ENCODE data around the gene EFHC1.
"Not testable (repeated sequence)": the region's sequence is repeated elsewhere in the genome, so short reads cannot be mapped to it uniquely, and the experiment has no call there.

Gene EFHC1

DNA sequence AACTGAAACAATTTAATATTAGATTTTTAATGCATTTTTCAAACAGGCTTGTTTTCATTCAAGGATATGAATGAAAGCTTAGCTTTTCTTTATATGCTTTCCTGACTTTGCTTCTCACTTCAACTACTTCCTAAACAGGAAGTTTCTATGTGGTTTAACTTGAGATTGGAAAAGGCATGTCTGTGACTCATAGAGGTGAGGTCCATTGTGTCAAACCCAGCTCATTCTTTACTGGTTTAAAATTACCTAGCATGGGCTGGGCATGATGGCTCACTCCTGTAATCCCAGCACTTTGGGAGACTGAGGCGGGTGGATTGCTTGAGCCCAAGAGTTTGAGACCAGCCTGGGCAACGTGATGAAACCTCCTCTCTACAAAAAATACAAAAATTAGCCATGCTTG lies 34.4 kb downstream of the EFHC1 start:
- no peak for DNase-seq

DNA sequence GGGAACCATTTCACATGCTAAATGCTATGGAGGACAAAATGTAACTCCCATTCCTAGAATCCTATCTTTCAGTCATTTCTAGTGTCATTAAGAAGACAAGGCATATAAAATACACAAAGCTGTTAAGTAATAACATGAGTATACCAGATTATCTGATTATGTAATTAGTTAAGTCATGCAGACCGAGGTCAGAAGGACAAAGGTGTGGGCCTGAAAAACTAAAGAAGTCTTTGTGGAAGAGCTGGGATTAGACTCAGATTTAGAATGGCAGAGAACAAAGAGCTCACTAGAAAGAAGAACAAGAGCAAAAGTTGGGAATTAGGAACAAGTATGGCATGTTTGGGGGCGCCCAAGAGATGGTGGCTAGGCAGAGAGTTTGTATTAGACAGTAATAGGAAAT lies 37.0 kb downstream of the EFHC1 start:
- no peak for DNase-seq

DNA sequence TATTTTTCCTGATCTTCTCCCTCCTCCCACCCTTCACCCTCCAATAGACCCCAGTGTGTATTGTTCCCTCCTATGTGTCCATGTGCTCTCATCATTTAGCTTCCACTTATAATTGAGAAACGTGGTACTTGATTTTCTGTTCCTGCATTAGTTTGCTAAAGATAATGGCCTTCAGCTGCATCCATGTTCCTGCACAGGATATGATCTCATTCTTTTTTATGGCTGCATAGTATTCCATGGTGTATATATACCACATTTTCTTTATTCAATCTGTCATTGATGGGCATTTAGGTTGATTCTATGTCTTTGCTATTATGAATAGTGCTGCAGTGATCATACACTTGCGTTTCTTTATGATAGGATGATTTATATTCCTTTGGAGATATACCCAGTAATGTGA lies 41.1 kb downstream of the EFHC1 start:
- not testable (repeated sequence) for DNase-seq

DNA sequence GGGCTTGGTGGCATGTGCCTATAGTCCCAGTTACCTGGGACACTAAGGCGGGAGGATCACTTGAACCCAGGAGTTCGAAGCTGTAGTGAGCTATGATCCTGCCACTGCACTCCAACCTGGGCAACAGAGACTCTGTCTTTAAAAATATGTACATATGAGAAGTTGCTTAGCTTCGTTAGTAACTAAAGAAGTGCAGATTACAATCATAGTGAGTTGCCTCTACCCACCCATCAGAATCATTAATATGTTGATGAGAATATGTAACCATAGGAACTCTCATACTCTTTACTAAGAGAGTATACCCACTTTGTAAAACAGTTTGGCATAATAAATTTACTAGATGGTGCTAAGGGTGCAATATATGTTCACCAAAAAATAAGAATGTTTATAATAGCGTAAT lies 54.0 kb downstream of the EFHC1 start:
- no peak for DNase-seq

DNA sequence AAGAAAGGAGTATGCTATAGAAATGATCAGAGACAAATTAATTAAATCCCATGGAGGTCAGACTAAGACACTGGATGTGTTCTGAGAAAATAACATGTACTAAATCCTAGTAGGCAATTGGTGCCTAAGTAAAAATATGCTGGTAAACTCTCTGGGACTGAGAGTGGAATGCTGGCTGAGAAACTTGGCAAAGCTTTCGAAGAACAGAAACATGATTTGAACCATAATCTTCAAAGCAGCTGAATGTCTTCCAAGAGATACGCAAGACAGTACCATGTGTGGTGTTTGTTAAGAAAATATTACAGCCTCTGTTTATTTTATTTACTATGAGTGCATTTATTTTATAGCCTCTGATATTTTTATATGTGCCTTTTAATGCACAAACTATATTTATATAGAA lies 55.2 kb downstream of the EFHC1 start:
- no peak for DNase-seq

DNA sequence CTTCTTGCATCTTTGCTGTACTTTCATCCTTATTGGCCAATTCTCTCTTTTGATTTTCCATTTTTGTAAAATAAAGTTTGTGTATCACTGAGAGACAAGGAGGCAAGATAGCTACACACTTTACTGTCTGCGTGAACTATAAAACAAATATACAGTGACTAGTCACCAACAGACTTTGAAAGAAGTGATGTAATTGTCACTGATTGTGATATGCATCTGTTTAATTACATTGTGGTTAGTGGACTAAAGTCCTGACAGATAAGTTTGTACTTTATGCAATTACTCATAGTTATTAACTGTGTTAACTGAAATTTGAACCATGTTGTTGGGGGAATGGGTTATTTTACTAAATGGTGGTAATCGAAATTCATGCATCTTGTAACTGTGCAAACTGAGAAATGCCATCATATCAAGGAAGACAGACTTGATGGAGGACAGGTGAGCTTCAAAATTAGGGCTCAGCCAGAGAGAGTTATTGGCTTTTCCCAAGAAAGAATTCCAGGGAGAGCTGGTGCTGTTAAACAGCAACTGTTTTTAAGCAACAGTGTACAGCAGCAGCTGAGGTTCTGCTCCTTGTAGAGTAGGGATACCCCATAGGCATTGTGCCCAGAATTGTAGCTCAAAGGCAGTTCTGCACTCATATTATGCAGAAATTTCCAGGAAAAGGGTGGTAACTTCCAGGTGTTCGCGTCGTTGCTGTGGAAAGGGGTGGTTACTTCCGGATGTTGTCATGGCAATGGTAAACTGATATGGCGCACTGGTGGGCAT lies 62.9 kb downstream of the EFHC1 start:
- no peak for DNase-seq

DNA sequence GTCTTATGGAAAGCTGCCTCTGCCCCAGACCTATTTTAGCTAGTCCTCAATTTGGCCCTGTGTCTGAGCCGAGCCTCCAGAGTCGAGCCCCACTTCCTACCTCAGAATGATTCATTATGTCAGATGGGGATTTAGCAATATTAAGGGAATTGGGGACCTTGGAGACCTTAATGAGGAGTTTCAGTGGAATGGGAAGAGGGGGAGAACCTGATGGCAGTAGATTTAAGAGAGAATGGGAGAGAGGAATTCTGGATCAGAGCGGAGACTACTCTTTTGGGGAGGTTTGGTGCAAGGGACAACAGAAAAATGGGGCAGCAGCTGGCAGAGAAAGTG lies 63.5 kb downstream of the EFHC1 start:
- DNase-seq: no peak

DNA sequence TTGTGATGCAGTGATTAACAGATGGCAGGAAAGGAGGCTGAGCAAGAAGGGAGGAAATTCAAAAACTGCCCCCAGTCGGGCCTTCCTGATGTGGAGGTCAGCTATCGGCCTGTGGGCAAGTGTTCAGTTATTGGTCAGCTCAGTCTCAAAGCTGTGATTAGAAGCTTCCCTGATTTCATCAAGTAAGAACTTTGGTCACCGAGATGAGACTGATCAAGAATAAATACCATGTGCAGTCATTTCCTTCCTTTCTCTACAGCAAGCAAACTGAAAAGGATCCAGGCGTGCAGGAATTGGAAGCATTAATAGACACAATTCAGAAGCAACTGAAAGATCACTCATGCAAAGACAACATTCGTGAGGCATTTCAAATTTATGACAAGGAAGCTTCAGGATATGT lies 69.7 kb downstream of the EFHC1 start:
- no peak for DNase-seq

DNA sequence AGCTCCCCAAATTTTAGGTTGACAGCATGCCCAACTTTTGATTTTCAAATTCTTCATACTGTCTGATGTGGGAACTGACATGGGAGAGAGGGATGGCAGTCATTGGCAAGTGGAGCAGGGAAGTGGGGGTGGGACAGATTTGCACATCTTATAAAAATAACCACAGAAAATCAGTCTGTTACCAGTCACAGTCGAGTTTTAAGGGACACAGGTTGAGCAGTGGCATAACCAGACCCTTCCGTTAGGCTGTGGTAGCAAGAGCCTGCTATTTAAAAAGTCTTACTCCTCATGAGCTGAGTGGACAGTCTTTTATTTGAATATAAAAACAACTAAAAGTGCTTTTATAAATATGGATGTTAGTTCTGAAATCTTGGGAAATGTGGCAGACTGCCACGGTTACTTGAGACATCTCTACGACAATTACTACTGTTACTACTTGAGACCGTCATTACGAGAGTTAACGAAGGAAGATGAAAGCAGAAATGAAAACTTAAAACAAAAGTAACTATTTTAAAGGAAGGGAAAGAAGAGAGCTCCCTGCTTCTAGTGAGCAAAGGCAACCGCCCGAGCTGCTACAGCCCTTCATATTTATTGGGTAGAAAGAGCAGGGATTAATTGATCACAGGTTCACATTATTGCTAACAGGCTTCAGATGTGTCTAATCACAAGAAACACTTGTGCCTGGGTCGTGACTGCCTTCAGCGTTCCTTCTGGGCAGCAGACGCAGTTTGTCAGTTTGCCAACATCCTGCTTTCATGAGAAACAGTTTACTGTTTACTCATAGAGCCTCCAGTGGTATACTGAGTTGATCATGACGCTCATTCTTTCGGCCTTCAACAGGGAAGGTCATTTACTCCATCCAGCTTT lies 71.3 kb downstream of the EFHC1 start:
- DNase-seq: no peak

DNA sequence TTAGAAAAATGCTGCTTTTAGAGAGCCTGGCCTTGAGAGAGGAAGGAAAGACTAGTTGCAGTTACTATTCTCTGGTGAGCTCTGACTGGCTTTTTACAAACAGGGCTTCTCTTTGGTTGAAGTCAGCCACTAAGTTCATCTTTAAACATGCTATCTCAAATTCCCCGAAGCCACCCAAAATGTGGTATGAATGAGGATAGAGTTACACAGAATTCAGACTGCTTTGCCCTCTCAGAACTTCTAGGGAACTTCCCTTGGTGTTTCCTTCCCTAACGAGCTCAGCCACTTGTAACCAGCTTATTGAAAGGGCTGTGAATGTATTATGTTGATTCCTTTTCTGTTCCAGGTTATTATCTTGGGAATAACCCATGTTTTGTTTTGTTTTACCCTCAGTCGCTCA lies 73.5 kb downstream of the EFHC1 start:
- no peak for DNase-seq

DNA sequence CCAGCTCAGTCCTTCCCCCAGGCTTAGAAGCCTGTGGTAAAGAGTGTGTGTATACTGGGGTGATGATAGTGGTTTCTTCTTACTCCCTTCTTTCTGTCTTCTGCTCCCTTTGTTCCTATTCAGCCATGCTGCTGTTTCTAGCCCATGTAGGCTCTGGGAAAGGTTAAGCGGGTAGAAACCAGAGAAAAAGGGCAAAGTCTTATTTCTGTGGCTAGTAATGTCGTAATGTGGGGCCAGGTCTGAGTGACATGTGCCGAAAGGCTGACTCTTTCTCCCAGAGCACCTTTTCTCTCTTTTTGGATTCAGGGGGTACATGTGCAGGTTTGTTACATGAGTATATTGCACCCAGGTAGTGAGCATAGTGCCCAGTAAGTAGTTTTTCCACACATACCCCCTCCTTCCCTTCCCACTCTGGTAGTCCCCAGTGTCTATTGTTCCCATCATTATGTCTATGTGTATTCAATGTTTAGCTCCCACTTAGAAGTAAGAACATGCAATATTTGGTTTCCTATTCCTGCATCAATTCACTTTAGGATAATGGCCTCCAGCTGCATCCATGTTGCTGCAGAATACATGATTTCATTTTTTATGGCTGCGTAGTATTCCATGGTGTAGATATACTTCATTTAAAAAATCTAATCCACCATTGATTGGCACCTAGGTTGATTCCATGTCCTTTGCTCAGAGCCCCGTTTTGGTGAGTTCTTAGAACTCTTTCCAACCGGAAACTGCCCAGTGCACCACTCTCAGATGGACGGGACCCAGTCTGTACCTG lies 74.3 kb downstream of the EFHC1 start:
- no peak for DNase-seq

DNA sequence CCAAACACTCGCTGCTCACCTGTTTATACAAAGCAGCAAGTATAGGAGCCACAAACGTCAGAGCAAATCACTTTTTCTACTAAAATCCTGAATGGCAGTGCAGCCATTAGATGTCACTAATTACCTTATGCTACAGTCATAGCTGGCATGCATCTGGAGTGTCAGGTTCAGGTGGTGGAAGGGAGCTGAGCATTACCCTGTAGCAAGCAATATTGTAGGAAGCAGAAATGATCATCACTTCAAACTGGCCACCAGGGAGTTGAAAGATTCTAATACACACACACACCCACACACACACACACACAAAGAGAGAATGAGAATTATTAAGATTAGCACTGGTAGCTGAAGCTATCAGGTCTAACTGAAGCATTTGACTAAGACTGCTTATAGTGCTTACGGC lies 75.8 kb downstream of the EFHC1 start:
- DNase-seq: no peak

DNA sequence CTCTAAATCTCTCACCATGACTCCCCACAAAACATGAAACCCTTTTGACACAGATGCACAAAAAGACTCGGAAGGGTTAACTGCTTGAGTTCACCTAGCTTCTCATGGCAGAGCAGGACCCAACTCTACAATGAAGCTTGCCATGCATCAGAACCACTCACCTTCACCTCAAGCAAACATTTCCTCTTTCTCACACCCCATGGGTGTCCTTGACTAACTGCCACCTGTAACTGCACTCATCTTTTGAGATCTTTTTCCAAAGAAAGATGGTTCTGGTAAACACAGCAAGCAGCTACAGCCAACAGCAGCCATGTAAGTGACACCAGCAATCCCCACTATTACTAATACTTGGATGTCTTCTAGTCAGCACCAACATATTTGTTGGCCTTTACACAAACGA lies 76.5 kb downstream of the EFHC1 start:
- DNase-seq: no peak

DNA sequence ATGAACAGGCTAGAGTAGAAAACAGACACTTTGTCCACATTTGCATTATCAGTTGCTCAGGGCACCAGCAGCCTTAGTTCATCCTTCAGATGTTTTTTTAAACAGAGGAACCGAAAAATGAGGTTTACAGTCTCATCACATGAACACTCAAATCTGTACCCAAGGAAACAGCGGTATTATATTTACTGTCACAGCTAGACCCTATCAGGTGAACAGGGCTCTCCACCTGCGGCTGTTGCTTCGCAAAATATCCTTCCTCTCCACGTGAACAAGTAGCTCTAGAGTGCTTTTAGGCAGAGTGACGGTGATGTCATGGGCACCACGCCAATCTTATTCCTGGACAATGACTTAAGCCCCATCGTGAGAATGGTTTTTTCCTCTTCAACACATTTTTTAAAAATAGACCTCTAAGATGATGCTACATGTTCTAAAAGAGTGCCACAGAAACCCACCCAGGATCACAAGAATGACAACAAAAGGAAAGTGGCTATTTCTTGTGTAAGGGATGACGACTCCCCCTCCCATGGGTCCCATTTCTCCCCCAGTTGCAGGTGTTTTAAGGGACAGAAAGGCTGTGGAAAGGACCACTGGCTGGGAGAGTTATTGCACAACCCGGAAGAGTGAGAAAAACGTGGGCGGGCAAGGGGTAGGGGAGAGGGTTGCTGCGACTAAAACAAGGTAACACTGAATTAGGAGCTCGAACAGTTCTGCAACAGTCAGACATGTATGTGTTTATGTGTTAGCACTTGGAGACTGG lies 77.7 kb downstream of the EFHC1 start:
- peak; percentile 80 for DNase-seq

DNA sequence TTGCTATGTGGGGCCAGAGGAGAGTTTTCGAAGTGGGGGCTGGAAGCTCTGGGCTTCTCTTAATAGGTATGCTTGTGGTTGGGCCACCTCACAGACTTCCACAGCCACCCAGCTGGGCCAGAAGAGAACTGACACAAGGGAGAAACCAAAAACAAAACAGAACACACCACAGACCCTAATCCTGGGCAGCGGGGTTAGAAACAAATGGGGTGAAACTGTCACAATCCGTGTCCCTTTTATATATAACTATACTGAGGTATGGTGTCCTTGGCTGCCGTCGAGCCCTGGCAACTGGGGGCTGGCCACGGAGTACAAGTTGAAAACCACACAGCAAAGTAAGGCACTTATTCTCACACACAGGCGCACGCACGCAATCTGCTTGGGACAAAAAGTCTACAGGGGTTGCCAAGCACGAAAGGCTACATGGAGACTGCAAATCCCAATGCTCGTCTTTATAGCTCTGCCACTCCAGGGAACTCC lies 78.4 kb downstream of the EFHC1 start:
- DNase-seq: no peak

DNA sequence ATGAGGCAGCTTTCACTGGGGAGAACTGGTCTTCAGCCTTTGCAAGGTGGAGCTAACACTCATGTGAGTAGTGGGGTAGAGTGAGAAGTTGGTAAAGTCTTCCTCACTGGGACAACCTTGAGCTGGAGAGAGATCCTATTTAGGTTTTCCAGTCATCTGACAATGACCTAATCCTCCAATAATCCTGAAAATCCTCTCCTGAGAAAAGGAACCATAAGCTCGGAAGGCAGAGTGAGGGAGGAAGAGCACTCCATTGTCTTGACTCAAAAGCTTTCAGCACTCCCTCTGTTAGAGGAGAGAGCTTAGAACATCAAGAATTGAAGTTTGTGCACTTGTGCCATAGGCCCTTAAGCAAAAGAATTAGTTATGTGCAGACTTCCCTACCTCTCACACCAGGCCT lies 78.9 kb downstream of the EFHC1 start:
- DNase-seq: no peak

DNA sequence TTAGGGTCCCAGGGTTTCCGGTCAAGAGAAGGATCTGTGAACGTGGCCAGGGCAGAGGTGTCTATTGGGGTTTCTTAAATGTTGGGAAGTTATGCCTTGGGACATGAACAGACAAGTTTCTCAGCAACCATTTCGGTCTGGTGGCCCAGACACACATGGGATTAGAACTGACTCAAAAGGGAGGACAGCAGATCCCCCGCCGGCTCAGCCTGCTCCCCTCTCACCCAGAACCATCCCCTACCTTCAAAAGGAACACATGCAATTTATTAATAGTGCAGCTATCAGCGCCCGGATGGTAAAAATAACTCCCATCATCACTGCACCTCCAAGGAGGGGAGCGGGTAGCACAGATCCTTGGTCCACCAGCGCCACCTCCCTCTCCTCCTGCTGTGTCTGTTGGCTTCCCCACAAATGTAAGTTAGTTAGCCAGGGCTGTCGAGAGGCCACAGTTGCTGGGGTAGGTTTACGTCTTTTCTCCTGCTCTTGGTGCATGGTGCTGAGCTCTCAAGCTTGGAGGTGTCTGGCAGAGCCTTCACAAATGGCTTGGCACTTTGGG lies 79.6 kb downstream of the EFHC1 start:
- no peak for DNase-seq

DNA sequence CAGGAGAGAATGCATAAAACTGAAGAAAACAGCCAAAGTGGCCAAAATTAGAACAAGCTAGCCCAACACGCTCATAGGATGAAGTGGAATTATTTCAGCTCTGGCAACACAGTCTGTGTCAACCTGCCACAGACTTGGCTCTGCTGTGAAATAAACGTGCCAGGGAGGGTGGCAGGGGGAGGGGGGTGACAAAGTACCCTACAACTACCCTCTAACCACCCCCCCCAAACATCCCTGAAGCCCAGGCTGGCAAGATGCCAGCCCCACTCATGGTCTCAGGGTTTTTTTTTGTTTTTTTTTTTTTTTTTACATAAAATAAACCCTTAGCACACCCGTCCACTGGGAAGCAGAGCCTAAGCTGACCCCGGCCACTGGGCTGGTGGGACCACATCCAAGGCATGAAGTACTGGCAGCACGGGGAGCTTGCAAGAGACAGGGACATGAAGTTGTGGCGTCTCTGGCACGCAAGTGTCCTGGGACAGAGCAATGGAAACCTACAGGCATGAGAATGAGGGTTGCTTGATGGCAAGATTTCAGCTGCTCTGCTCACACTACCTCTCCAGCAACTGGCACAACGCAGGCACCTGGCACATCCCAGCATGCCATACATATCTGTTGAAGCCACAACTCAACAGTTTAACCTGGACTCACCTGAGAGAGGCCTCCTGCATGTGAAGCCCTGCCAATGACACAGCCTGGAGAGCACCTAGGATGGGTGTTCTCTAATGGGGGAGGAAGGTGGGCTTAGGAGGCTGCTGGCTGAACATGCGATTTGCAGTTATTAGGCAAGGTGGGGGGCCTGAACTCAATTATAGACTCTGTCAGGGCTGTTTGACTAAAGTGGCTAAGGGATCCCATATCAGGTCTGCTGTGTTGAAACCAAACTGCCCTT lies 80.3 kb downstream of the EFHC1 start:
- no peak for DNase-seq

DNA sequence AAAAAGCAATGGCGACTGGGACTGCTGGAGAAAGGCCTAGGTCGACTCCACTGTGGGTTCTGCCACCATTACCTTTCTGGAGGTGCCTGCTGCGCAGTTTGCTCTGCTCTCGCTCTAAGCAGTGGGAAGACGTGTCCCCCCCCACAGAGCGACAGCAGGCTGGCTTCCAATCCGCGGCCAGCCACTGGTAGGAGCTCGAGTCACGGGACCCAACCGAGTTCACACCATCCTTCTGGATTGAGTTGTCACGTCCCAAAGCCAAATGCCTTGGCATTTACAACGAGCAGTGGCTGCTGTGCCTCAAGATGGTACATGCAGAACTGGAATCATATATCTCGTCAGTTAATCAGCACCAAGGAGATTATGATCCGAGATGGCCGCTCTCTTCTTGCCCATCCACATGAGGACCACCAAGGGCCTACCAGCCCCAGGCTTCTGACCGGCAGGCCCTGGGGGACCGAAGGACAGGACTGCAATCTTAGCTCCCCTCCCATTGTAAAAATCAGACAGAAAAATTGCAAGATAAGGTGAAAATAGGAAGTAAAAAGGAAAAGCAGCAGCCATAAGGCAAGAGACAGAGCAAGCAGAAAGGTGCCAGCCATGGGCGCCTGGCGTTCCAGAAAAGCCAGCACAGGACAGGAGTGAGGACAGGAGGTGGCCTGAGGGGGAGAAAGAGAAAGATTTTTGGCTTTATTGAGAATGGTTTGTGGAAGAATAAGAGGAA lies 82.3 kb downstream of the EFHC1 start:
- DNase-seq: no peak

DNA sequence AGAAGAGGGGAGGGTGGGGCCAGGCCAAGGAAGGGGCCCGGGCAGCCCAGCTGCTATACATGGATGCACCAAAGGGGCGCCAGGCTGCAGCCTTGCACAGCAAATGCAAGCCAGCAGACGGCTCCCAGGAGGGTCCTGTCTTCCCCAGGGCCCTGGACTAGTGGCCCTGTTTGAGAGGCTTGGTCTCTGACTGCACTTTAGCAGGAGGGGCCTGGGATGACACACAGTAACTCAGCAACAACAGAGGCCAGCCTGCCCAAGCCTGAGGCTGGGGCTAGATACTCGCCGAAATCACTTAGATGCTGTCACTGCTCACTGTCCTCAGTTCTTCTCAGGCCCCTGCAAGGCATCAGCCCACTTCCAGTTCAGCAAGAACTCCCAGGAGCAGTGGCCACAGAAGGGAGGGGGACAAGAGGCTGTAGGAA lies 83.2 kb downstream of the EFHC1 start:
- peak; percentile 31 for DNase-seq
